Measurements from ENCODE around the gene CT47A7.
A peak's percentile ranks its signal among the peaks of the same experiment; 100 is the strongest.
"Not testable (repeated sequence)": the region's sequence is repeated elsewhere in the genome, so short reads cannot be mapped to it uniquely, and the experiment has no call there.

Gene CT47A7

DNA sequence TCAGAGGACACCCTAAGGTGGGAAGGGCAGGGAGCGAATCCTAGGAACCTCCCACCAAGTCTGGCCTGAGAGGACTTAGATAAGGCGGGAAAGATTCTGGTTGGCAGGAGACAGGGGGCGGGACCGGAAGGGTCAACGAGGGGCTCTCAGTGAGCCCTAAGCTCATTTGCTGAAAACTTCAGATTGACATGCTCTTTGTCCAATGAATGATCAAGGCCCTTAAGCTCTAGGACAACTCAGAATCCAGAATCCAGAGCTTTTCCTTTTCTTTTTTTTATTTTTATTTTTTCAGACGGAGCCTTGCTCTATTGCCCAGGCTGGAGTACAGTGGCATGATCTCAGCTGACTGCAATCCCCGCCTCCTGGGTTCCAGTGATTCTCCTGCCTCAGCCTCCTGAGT is at the start of gene CT47A7:
Gene CT47A7 (minus strand): TSS at position 101 of the 400 bp plus-strand sequence. CDS start 255 bp downstream, outside the sequence.
- not testable (repeated sequence) for DNase-seq

DNA sequence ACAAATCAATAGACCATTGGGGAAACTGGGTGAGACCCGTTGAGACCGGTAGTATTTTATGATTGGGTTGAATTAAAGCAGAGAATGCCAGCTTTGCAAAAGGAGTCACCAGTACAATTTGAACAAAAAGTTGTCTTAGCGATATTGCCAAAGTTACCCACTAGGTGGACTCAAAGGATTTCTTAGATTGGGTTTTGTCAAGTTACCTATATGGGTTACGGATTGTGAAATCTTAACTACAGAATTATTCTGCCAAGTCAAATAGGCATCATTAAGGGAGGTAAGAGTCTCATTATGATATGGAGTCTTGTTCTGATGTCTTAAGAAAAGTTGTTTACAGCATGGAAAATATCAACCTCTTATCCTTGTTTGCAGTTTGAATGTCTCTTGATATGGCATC is 44.2 kb upstream of the CT47A7 start:
- DNase-seq, result peak; percentile 15

DNA sequence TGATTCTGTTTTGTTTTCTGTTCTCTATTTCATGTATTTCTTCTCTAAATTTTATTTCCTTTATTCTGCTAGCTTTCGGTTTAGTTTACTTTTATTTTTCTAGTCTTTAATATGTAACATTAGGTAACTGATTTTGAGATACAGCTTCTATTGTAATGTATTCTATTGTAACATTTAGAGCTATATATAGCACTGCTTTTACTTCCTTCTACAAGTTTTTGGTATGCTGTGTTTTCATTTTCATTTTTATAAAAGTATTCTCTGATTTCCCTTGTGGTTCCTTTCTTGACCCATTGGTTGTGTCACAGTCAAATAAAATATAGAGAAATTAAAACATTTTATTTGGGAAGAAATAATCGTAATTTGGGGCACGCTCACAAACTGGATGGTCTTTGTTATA is 43.0 kb upstream of the CT47A7 start:
- DNase-seq, result no peak

DNA sequence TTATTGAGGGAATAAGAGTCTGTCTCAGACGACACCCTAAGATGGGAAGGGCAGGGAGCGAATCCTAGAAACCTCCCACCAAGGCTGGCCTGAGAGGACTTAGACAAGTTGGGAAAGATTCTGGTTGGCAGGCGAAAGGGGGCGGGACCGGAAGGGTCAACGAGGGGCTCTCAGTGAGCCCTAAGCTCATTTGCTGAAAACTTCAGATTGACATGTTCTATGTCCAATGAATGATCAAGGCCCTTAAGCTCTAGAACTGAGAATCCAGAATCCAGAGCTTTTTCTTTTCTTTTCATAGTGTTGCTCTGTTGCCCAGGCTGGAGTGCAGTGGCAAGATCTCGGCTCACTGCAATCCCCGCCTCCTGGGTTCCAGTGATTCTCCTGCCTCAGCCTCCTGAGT is 29.3 kb upstream of the CT47A7 start, which contains the start of gene CT47A1:
Gene CT47A1 (minus strand): TSS at position 101 of the 400 bp plus-strand sequence. CDS start 231 bp downstream, outside the sequence.
- not testable (repeated sequence) for DNase-seq
